Smooth muscle cell of the pulmonary artery (primary cell): ENCODE data around the gene SLC16A1. TPM values are rescaled to one million over a fixed set of nuclear protein-coding genes. Genes with fewer than 3 reads are reported as not detected.

ENCODE experiments used
- total RNA-seq: library from RNA; depleted of rRNA; stranded (reverse); fragments of >200 nt; gene quantifications from 2 replicates; pipeline ENCODE4 v1.2.3, GENCODE V29; 2014

Gene SLC16A1, protein sequence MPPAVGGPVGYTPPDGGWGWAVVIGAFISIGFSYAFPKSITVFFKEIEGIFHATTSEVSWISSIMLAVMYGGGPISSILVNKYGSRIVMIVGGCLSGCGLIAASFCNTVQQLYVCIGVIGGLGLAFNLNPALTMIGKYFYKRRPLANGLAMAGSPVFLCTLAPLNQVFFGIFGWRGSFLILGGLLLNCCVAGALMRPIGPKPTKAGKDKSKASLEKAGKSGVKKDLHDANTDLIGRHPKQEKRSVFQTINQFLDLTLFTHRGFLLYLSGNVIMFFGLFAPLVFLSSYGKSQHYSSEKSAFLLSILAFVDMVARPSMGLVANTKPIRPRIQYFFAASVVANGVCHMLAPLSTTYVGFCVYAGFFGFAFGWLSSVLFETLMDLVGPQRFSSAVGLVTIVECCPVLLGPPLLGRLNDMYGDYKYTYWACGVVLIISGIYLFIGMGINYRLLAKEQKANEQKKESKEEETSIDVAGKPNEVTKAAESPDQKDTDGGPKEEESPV
- total RNA-seq = 73.7 and 109 TPM in 2 replicates

DNA sequence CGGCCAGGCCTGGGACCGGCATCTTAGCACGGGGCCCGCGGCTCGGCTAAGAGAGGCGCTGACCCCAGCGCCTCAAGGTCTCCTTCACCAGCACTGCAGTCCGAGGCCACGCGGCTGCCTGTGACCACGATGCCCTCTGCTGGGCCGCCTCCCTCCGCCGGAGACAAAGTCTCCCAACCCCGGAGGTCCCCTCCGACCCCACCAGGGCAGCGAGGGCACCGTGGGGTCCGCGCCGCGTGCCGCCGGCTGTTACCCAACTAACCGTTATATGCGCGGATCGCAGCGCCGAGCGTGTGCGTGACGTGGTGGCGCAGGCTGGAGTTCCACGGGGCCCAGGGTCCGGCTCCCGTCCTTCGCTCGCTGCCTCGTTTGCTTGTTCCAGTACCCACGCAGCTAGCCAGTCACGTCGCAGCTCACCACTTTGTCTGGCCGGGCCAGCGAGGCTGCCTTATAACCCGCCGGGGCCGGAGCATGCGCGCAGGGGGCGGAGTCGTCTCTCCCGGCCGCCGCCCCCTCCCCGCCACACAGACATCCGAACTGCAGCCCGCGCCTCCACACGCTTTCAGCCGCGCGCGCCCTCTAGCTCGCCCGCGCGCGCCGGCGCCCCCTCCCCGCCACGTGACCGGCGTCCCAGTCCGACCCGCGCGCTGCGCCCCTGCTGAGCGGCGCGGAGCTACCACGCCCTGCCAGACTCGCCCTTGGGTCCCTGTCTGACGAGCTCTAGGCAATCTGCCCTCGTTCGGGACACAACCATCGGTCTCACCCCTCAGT is at the start of gene SLC16A1:
Gene SLC16A1 (minus strand): TSS at position 424 of the 771 bp plus-strand sequence. CDS start 26,888 bp downstream, outside the sequence.

Other genes with a start within 250 kb of the SLC16A1 start
- gene RHOC, start 249.1 kb downstream of the SLC16A1 start, total RNA-seq = 360 and 387 TPM in 2 replicates
- gene PPM1J, start 240.9 kb downstream of the SLC16A1 start, total RNA-seq = 1.0 and 1.5 TPM in 2 replicates
- 16.1 and 17.8 TPM in 2 replicates for gene LRIG2, start 117.0 kb upstream of the SLC16A1 start, total RNA-seq